Measurements from ENCODE around the gene PCGF5. TPM values are rescaled to one million over a fixed set of nuclear protein-coding genes. Genes with fewer than 3 reads are reported as not detected.
A peak's percentile ranks its signal among the peaks of the same experiment; 100 is the strongest.

The PCGF5 gene
- total and polyA plus RNA-seq, 2 experiments from 2014 or later, result 7.7 to 8.7 TPM

DNA sequence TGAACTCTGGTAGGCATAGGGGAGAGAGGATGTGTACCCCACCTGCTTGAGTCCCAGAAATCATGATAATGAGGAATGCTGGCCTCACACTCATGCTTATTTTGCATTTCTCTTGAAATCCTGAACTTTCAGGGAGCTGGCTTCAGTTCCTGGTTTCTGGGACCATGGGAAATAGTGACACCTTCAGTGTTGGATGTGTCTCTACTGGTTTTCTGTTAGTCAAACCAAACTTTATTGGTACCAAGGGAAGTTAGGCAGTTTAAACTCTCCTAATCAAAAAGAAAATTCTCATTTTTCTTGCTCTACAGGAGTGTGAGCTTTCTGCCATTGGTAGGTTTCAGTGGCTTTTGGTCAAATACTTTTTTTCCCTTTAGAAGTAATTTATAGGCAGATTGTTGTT lies 11.8 kb upstream of the PCGF5 start:
- Mint-ChIP-seq H3K4me1 (peaks cover 28% of the 10 kb centered on the region), H3K27ac (peak overlapping the region; percentile 10; the same call in 1 of the 2 replicates), H3K4me3 (no peak overlapping the region), H3K36me3 (ENCODE audit: low read depth) (no peaks in the 10 kb centered on the region), H3K27me3 (ENCODE audit: insufficient read depth, low read depth, poor library complexity) (no peaks in the 10 kb centered on the region), H3K9me3 (no peaks in the 10 kb centered on the region)
- no peaks in the 10 kb centered on the region for H3K79me2 ChIP-seq (replicated peaks; ENCODE audit: insufficient read depth)
- no peak overlapping the region for H3K27ac ChIP-seq (ENCODE audit: low read depth)
- no peaks in the 10 kb centered on the region for H3K36me3 ChIP-seq (ENCODE audit: insufficient read depth)
- no peaks in the 10 kb centered on the region for H3K9me2 ChIP-seq (ENCODE audit: insufficient read depth)
- no peaks in the 10 kb centered on the region for H3K27me3 ChIP-seq (ENCODE audit: insufficient read depth)
- H4K20me1 ChIP-seq (replicated peaks; ENCODE audit: insufficient read depth), result no peaks in the 10 kb centered on the region
- TF ChIP-seq STAT1 (IDR thresholded peaks at IDR 0.05; ENCODE audit: unreplicated experiment), result no peak
- TF ChIP-seq, protein P1, sequence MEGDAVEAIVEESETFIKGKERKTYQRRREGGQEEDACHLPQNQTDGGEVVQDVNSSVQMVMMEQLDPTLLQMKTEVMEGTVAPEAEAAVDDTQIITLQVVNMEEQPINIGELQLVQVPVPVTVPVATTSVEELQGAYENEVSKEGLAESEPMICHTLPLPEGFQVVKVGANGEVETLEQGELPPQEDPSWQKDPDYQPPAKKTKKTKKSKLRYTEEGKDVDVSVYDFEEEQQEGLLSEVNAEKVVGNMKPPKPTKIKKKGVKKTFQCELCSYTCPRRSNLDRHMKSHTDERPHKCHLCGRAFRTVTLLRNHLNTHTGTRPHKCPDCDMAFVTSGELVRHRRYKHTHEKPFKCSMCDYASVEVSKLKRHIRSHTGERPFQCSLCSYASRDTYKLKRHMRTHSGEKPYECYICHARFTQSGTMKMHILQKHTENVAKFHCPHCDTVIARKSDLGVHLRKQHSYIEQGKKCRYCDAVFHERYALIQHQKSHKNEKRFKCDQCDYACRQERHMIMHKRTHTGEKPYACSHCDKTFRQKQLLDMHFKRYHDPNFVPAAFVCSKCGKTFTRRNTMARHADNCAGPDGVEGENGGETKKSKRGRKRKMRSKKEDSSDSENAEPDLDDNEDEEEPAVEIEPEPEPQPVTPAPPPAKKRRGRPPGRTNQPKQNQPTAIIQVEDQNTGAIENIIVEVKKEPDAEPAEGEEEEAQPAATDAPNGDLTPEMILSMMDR (conservative IDR thresholded peaks at IDR 0.05; ENCODE audit: low read depth in 2 of 2), result peak; percentile 28 to 45
- H3F3A ChIP-seq (replicated peaks; ENCODE audit: low read depth), result no peaks in the 10 kb centered on the region
- DNase-seq (ENCODE audit: low spot score), result peak; percentile 25
- peaks cover 27% of the 10 kb centered on the region for H3K4me1 ChIP-seq (ENCODE audit: insufficient read depth)
- no peak overlapping the region for H3K4me2 ChIP-seq
- no peak overlapping the region for H3K4me3 ChIP-seq
- ATAC-seq, result no peak
- H2AFZ ChIP-seq, result peak overlapping the region; percentile 84

DNA sequence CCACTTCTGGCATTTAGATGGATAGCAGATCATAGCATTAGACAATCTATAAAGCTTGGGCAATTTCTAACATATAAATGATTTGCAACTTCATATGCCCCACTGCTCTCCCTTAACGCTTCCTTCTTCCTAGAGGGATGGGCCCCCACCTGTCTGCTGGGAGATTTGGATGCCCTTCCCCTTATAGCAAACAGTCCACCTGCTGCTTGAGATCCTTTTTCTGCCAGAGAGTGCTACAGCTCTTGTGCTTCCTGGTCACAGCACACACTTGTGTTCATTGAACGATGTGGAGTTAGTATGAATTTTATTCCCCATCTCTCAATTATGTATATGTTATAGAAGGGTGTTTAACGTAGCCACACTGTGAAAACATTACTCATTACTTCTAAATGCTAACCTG lies 10.4 kb upstream of the PCGF5 start:
- no peak overlapping the region for H3K27ac ChIP-seq (ENCODE audit: low read depth)
- no peaks in the 10 kb centered on the region for H3K9me2 ChIP-seq (ENCODE audit: insufficient read depth)
- no peak for ATAC-seq
- H4K20me1 ChIP-seq (replicated peaks; ENCODE audit: insufficient read depth), result no peaks in the 10 kb centered on the region
- H3K36me3 ChIP-seq (ENCODE audit: insufficient read depth), result no peaks in the 10 kb centered on the region
- H3K4me2 ChIP-seq, result no peak overlapping the region
- Mint-ChIP-seq H3K4me1 (peaks cover 23% of the 10 kb centered on the region), H3K27me3 (ENCODE audit: insufficient read depth, low read depth, poor library complexity) (no peaks in the 10 kb centered on the region), H3K27ac (no peak overlapping the region), H3K9me3 (no peaks in the 10 kb centered on the region), H3K36me3 (ENCODE audit: low read depth) (no peaks in the 10 kb centered on the region), H3K4me3 (no peak overlapping the region)
- peaks cover 14% of the 10 kb centered on the region for H3K4me1 ChIP-seq (ENCODE audit: insufficient read depth)
- H3K79me2 ChIP-seq (replicated peaks; ENCODE audit: insufficient read depth), result no peaks in the 10 kb centered on the region
- H2AFZ ChIP-seq, result no peak overlapping the region
- H3K27me3 ChIP-seq (ENCODE audit: insufficient read depth), result no peaks in the 10 kb centered on the region
- DNase-seq (ENCODE audit: low spot score), result no peak
- H3K4me3 ChIP-seq, result no peak overlapping the region
- H3F3A ChIP-seq (replicated peaks; ENCODE audit: low read depth), result no peaks in the 10 kb centered on the region
- no peak for TF ChIP-seq NANOG (IDR thresholded peaks at IDR 0.05; ENCODE audit: borderline replicate concordance)
- no peak for TF ChIP-seq EZH2 (IDR thresholded peaks at IDR 0.05; ENCODE audit: low read depth, unreplicated experiment)
- TF ChIP-seq, protein P2, sequence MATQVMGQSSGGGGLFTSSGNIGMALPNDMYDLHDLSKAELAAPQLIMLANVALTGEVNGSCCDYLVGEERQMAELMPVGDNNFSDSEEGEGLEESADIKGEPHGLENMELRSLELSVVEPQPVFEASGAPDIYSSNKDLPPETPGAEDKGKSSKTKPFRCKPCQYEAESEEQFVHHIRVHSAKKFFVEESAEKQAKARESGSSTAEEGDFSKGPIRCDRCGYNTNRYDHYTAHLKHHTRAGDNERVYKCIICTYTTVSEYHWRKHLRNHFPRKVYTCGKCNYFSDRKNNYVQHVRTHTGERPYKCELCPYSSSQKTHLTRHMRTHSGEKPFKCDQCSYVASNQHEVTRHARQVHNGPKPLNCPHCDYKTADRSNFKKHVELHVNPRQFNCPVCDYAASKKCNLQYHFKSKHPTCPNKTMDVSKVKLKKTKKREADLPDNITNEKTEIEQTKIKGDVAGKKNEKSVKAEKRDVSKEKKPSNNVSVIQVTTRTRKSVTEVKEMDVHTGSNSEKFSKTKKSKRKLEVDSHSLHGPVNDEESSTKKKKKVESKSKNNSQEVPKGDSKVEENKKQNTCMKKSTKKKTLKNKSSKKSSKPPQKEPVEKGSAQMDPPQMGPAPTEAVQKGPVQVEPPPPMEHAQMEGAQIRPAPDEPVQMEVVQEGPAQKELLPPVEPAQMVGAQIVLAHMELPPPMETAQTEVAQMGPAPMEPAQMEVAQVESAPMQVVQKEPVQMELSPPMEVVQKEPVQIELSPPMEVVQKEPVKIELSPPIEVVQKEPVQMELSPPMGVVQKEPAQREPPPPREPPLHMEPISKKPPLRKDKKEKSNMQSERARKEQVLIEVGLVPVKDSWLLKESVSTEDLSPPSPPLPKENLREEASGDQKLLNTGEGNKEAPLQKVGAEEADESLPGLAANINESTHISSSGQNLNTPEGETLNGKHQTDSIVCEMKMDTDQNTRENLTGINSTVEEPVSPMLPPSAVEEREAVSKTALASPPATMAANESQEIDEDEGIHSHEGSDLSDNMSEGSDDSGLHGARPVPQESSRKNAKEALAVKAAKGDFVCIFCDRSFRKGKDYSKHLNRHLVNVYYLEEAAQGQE (IDR thresholded peaks at IDR 0.05; ENCODE audit: unreplicated experiment), result no peak
- no peak for TF ChIP-seq ZNF331 (CRISPR knock-in tag; IDR thresholded peaks at IDR 0.05; ENCODE audit: low read depth)
- TF ChIP-seq, protein P3, sequence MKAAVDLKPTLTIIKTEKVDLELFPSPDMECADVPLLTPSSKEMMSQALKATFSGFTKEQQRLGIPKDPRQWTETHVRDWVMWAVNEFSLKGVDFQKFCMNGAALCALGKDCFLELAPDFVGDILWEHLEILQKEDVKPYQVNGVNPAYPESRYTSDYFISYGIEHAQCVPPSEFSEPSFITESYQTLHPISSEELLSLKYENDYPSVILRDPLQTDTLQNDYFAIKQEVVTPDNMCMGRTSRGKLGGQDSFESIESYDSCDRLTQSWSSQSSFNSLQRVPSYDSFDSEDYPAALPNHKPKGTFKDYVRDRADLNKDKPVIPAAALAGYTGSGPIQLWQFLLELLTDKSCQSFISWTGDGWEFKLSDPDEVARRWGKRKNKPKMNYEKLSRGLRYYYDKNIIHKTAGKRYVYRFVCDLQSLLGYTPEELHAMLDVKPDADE (IDR thresholded peaks at IDR 0.05), result no peak
- no peak for TF ChIP-seq EZH2phosphoT487 (IDR thresholded peaks at IDR 0.05; ENCODE audit: unreplicated experiment)
- TF ChIP-seq, protein P1 (conservative IDR thresholded peaks at IDR 0.05; ENCODE audit: low read depth in 2 of 2), result no peak
- no peak for TF ChIP-seq JUNB (IDR thresholded peaks at IDR 0.05; ENCODE audit: unreplicated experiment)
- TF ChIP-seq STAT1 (IDR thresholded peaks at IDR 0.05; ENCODE audit: unreplicated experiment), result no peak
- TF ChIP-seq POLR2AphosphoS5 (IDR thresholded peaks at IDR 0.05; ENCODE audit: low read depth), result no peak

All from GM23338 (cell line).